HG02763 (cell line): Measurements from ENCODE around the gene EDN1.

Experiments used
- ATAC-seq: cut with Tn5 transposase; IDR thresholded peaks from one replicate; pipeline ENCODE4 v1.9.1; 2021; ENCODE audit warnings: mild to moderate bottlenecking, moderate library complexity; ENCODE audit not compliant: unreplicated experiment

EDN1 gene

GRCh38 chr6:12269110-12269509 lies 21.1 kb upstream of the EDN1 start:
- ATAC-seq, result no peak

GRCh38 chr6:12270551-12271230 lies 19.5 kb upstream of the EDN1 start:
- ATAC-seq, result no peak

GRCh38 chr6:12271594-12271993 lies 18.6 kb upstream of the EDN1 start:
- no peak for ATAC-seq

- no peak for ATAC-seq
Measured at GRCh38 chr6:12271997-12272396, 18.2 kb upstream of the EDN1 start.

GRCh38 chr6:12275107-12275506 lies 15.1 kb upstream of the EDN1 start:
- ATAC-seq, result no peak

GRCh38 chr6:12276930-12277315 lies 13.2 kb upstream of the EDN1 start:
- ATAC-seq, result no peak

GRCh38 chr6:12277386-12277785 lies 12.8 kb upstream of the EDN1 start:
- ATAC-seq, result no peak

- no peak for ATAC-seq
Measured at GRCh38 chr6:12278915-12279314, 11.2 kb upstream of the EDN1 start.

- ATAC-seq, result no peak
Measured at GRCh38 chr6:12279322-12280091, 10.7 kb upstream of the EDN1 start.

- ATAC-seq, result no peak
Measured at GRCh38 chr6:12280458-12280857, 9.7 kb upstream of the EDN1 start.

GRCh38 chr6:12280902-12281301 lies 9.3 kb upstream of the EDN1 start:
- no peak for ATAC-seq

GRCh38 chr6:12283904-12284303 lies 6.3 kb upstream of the EDN1 start:
- ATAC-seq, result no peak

- no peak for ATAC-seq
Measured at GRCh38 chr6:12286373-12287110, 3.6 kb upstream of the EDN1 start.

GRCh38 chr6:12288211-12288618 lies 1.9 kb upstream of the EDN1 start:
- ATAC-seq, result no peak

- no peak for ATAC-seq
Measured at GRCh38 chr6:12288914-12289313, 1.2 kb upstream of the EDN1 start.

- ATAC-seq, result no peak
Measured at GRCh38 chr6:12289365-12289919, 719 bp upstream of the EDN1 start.

GRCh38 chr6:12291071-12291838 lies 1.1 kb downstream of the EDN1 start:
- ATAC-seq, result no peak

GRCh38 chr6:12291839-12292604 lies 1.9 kb downstream of the EDN1 start:
- ATAC-seq, result no peak

GRCh38 chr6:12293235-12293930 lies 3.2 kb downstream of the EDN1 start:
- ATAC-seq, result no peak
